Right ventricle myocardium inferior (tissue), 1 donor: Measurements from ENCODE around the gene MRO. TPM values are rescaled to one million over a fixed set of nuclear protein-coding genes. Genes with fewer than 3 reads are reported as not detected.
"Not testable (repeated sequence)": the region's sequence is repeated elsewhere in the genome, so short reads cannot be mapped to it uniquely, and the experiment has no call there.

ENCODE experiments used
- ATAC-seq: fragments of 200-7000 bp; cut with Tn5 transposase; one replicate; pipeline ENCODE4 v1.9.1; 2020; ENCODE audit warnings: mild to moderate bottlenecking, moderate library complexity
- DNase-seq: peaks from one replicate; pipeline ENCODE4 v3.0.0; 2021; ENCODE audit errors: missing footprints
- intact Hi-C: fragments of 100-400 bp; cut with DNase I; formaldehyde crosslinking; loops from one replicate; pipeline ENCODE4 v1.11.0; 2022
- total RNA-seq: library from RNA; stranded (reverse); fragmentation: NEBNext Ultra II Directional; extraction: Animal tissue kit (Norgen Biotek cat#: 25700); gene quantifications from one replicate; pipeline ENCODE4 v1.2.1, GENCODE V29; 2021
- donor health status: DM: no; HTN: yes; CAD: no; lungs with severe emphysema.

MRO gene
- total RNA-seq, 1 donor from 2014 or later = 4.6 TPM

- intact Hi-C loops = no loop called here
- ATAC-seq = no peak
- DNase-seq = no peak
Observed at GRCh38 chr18:50842846-50843245, 23.0 kb upstream of the MRO start.

GRCh38 chr18:50839996-50840395 lies 20.2 kb upstream of the MRO start:
- intact Hi-C loops = no loop called here
- ATAC-seq = peak; percentile 81

GRCh38 chr18:50839341-50839740 lies 19.5 kb upstream of the MRO start:
- ATAC-seq (no peak), DNase-seq (no peak)
- intact Hi-C loops = no loop called here

More at GRCh38 chr18:50839996-50840395, 20.2 kb upstream of the MRO start:
- no peak for DNase-seq

GRCh38 chr18:50836521-50836957 lies 16.7 kb upstream of the MRO start:
- DNase-seq (no peak), ATAC-seq (no peak)
- intact Hi-C loops = no loop called here

GRCh38 chr18:50833496-50833895 lies 13.7 kb upstream of the MRO start:
- ATAC-seq, DNase-seq, intact Hi-C loops: not testable (repeated sequence)

- DNase-seq = no peak
- ATAC-seq = no peak
- intact Hi-C loops = no loop called here
Observed at GRCh38 chr18:50832754-50833153, 12.9 kb upstream of the MRO start.

- intact Hi-C loops = no loop called here
- ATAC-seq = peak; percentile 50
Observed at GRCh38 chr18:50830544-50830943, 10.7 kb upstream of the MRO start.

GRCh38 chr18:50829644-50830043 lies 9.8 kb upstream of the MRO start:
- no peak for DNase-seq
- intact Hi-C loops = no loop called here
- no peak for ATAC-seq

More at GRCh38 chr18:50830544-50830943, 10.7 kb upstream of the MRO start:
- no peak for DNase-seq

- no peak for ATAC-seq
- intact Hi-C loops = no loop called here
Observed at GRCh38 chr18:50826027-50826426, 6.2 kb upstream of the MRO start.

GRCh38 chr18:50825621-50826020 lies 5.8 kb upstream of the MRO start:
- no peak for ATAC-seq
- intact Hi-C loops = no loop called here

More at GRCh38 chr18:50826027-50826426, 6.2 kb upstream of the MRO start:
- no peak for DNase-seq

GRCh38 chr18:50822756-50823155 lies 2.9 kb upstream of the MRO start:
- ATAC-seq (no peak), DNase-seq (no peak)
- intact Hi-C loops = loop anchor here (5.0 kb wide), 1 partner anchor 230 kb away; no protein-coding TSS in a partner anchor

More at GRCh38 chr18:50825621-50826020, 5.8 kb upstream of the MRO start:
- DNase-seq = no peak

GRCh38 chr18:50820901-50821520 lies 1.2 kb upstream of the MRO start:
- DNase-seq (no peak), ATAC-seq (no peak)
- intact Hi-C loops = loop anchor here (1.0 to 5.0 kb wide), 3 partner anchors 24 to 231 kb away; no protein-coding TSS in a partner anchor

- intact Hi-C loops = no loop called here
- DNase-seq = peak; percentile 79
Observed at GRCh38 chr18:50819027-50819727, 639 bp downstream of the MRO start.

GRCh38 chr18:50816419-50817166 lies 3.2 kb downstream of the MRO start:
- DNase-seq = no peak
- intact Hi-C loops = no loop called here
- ATAC-seq = no peak

More at GRCh38 chr18:50819027-50819727, 639 bp downstream of the MRO start:
- peak; percentile 46 for ATAC-seq

- no peak for DNase-seq
- ATAC-seq = no peak
- intact Hi-C loops = no loop called here
Observed at GRCh38 chr18:50814395-50814794, 5.4 kb downstream of the MRO start.

- intact Hi-C loops = no loop called here
- no peak for ATAC-seq
- DNase-seq = no peak
Observed at GRCh38 chr18:50813353-50813752, 6.5 kb downstream of the MRO start.

- no peak for DNase-seq
- ATAC-seq = no peak
- intact Hi-C loops = no loop called here
Observed at GRCh38 chr18:50812834-50813233, 7.0 kb downstream of the MRO start.

- ATAC-seq (no peak), DNase-seq (no peak)
- intact Hi-C loops = no loop called here
Observed at GRCh38 chr18:50807176-50807575, 12.6 kb downstream of the MRO start.

GRCh38 chr18:50806208-50806616 lies 13.6 kb downstream of the MRO start:
- intact Hi-C loops = no loop called here
- peak; percentile 58 for ATAC-seq
- DNase-seq = no peak
